Activated CD4-positive, alpha-beta T cell treated with anti-CD3 and anti-CD28 coated beads for 48 hours (primary cell): Measurements from ENCODE around the gene EXOC3L4.

Experiments
- DNase-seq: peaks from one replicate; pipeline ENCODE4 v3.0.0-alpha.2; 2020

Gene EXOC3L4

DNA sequence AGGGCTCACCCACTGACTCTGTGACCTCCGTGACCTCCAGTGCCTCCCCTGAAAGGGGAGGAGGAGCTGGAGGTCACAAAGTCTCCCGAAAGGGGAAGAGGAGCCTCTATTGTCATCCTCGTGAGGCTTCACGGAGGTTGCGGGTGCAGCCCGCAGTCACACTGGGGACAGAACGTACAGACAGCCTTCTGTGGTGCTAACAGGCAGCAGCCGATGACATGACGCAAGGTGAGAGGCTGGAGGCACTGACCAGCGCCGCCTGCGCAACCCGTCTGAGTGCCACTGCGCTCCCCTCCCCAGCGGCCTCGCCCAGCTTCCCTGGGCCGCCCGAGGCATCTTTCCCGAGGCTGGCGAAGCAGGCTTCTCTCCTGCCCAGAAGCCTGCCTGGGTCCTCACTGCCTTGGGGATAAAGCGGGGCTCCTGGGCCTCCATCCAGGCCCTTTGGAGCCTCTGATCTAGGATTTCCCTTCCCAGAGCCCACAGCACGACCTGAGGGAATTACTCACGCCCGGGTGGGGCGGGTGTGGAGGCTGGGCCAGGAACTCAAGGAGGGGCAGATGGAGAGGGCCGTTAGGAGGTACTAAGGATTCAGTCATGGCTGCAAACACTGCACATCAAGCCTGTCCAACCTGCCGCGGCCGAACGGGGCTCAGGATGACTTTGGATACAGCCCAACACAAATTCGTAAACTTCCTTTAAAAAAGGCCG, 22.8 kb upstream of the EXOC3L4 start:
- DNase-seq: no peak

GRCh38 chr14:103072595-103073366, 21.7 kb upstream of the EXOC3L4 start:
- no peak for DNase-seq

DNA sequence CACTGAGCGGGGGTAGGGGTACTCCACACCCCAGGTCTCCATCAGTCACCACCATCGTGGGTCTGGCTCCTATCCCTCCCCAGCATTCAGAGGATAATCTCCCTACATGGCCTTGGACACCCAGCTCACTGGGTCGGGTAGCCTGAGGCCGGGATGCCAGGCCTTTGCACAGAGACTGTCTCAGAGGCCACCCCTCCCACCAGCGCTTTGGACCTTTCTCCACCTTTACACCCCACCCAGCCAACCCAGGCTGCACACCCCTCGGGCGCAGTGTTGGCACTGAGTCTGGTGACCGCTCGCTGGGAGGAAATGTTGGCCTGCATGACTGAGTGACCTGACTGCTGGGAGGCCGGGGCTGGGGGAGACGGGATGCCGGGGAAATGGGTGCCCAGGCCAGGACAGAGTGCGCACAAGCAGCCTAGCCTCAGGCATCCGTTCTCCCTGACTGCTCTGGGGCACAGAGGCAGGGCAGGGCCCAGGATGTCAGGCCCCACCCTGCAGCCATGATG, 21.1 kb upstream of the EXOC3L4 start:
- DNase-seq: no peak

GRCh38 chr14:103073876-103074728, 20.4 kb upstream of the EXOC3L4 start:
- DNase-seq: no peak

GRCh38 chr14:103074729-103075367, 19.7 kb upstream of the EXOC3L4 start:
- DNase-seq: peak; percentile 26

DNA sequence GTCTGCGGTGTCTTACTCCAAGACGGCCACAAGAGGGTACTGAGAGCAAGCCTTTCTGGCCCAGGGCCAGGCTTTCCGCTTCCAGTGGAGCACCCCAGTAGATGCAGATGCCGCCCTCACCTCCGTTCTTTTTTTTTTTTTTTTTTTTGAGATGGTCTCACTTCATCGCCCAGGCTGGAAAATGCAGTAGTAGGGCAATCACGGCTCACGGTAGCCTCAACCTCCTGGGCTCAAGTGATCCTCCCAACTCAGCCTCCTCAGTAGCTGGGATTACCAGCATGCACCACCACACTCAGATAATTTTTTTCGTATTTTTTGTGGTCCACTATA, 16.1 kb upstream of the EXOC3L4 start:
- DNase-seq: peak; percentile 83

- DNase-seq: no peak
These were observed 15.5 kb upstream of the EXOC3L4 start for GRCh38 chr14:103078860-103079587.

DNA sequence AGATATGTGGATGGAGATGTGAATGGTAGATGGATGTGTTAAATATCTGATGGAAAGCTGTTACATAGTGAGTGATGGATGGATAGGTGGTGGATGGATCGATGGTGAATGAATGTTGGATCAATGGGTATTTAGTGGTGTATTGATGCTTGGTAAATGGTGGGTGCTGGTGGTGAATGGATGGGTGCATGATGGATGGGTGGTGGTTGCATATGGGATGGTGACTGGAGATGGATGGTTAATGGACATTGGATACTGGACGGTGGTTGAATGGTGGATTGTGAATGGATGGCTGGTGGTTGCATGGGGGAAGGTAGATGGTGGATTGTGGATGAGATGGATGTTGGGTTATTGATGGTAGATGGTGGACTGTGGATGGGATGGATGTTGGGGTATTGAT, 12.6 kb upstream of the EXOC3L4 start:
- DNase-seq: no peak

DNA sequence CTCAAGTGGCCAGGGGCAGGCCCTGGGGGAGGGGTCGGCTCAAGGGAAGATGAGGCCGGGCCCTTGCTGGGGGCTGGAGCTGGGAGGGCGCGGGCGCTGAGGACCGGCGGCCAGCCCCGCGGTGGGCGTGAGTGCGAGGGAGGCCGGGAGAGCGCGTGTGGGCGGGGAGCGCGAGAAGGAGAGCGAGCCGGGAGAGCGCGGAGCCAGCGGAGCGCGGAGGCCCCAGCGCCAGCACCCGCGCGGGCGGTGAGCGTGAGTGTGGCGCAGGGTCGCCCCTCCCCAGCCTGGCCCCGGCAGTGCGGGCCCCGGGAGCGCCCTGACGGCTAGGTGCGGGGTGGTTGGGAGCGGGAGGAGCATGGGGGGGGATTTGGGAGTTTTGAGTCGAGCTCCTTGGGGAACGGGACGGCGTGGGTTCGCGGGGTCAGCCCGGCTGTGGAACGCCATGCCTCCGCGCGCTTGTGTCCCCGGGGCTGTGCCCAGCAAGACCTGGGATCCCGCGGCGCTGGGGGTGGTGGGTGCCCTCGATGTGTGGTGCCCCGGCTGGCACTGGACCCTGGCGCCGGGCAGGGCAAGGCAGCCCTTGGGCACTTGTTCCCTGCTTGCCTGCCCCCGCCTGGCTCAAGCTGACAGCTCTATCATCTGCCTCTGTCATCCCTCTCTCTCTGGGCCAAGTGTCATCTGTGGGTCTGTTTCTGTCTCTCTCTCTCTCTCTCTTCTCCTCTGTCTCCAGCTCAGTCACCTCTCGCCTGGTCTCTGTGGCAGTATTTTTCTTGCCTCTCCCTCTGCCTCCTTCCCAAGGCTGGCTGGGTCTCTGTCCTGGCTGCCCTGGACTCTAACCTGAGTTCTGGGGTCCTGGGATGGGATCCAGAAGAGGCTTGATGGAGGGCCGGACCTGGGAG, 10.3 kb upstream of the EXOC3L4 start, which contains the start of gene LBHD2:
Gene LBHD2 (plus strand): TSS at position 190 of the 899 bp plus-strand sequence. CDS start 1,803 bp downstream, outside the sequence.
- DNase-seq: no peak

GRCh38 chr14:103085106-103086091, 9.1 kb upstream of the EXOC3L4 start:
- DNase-seq: no peak

- DNase-seq: no peak
These were observed 7.7 kb upstream of the EXOC3L4 start for GRCh38 chr14:103086771-103087342.

GRCh38 chr14:103087343-103087835, 7.1 kb upstream of the EXOC3L4 start:
- DNase-seq: no peak

- no peak for DNase-seq
These were observed 5.6 kb upstream of the EXOC3L4 start for GRCh38 chr14:103088921-103089320.

- DNase-seq: no peak
These were observed 4.9 kb upstream of the EXOC3L4 start for GRCh38 chr14:103089386-103090335.

- no peak for DNase-seq
These were observed 4.0 kb upstream of the EXOC3L4 start for GRCh38 chr14:103090481-103091020.

DNA sequence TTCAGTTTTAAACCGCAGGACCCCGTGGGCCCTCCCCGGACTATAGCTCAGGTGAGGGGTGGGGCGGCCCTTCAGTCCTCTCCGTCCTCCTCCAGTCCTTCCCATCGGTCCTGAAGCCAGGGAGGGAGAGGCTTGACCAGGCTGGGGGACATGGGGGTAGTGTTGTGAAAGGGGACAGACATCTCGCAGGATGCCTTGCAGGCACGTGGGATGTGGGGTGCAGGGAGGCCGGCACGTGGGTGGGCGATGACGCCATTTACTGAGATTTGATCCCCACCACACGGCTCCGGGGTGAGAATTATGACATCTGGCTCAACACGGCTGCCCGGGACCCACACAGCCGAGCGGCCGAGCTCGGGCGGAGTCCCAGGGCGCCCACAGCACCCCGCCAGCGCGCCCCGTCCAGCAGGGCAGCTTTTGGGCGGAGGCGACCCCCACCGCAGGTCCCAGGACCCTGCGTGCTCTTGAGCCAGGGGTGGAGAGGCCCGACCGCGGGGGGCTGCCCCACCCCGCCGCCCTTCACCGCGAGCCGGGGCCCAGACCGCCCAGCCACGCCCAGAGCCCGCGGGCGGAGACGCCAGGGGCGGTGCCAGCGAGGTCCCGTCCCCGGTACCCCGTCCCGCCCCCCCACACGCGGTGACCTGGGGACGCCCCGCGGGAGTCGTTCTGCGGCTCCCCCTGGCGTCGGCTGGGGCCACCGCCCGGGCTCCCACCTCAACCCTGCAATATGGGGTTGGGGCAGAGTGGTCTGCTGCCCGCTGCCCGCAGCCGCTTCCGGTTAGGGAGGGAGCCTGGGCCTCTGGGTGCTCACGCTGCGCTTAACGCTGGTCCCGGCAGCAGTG, 3.3 kb upstream of the EXOC3L4 start:
- peak; percentile 80 for DNase-seq

DNA sequence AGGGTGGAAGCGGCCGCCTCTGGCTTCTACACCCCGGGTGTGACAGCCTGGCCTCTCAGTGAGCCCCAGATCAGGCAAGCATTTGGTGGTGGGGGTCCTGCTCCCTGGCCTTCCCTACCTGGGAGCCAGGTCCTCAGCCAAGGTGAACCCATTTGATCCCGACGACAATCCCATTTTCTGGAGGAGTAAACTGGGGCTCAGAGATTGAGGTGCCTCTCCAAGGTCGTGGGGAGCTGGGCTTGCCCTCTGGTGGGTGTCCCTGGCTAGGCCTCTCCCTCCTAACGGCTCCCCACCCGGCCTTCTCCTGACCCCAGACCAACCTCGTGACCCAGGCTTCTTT, 2.7 kb upstream of the EXOC3L4 start:
- DNase-seq: no peak
